Skeletal muscle cell (primary cell): Measurements from ENCODE around the gene IMMP1L.
"Not testable (repeated sequence)": the region's sequence is repeated elsewhere in the genome, so short reads cannot be mapped to it uniquely, and the experiment has no call there.

Experiments
- DNase-seq: peaks from one replicate; pipeline ENCODE4 v3.0.0-alpha.2; 2010; ENCODE audit warnings: low read depth
- H3K4me3 ChIP-seq: 2 replicates; pipeline ENCODE4 v1.5.1; 2011; ENCODE audit warnings: low read depth, mild to moderate bottlenecking, control low read depth, low read length, moderate library complexity

IMMP1L gene, protein sequence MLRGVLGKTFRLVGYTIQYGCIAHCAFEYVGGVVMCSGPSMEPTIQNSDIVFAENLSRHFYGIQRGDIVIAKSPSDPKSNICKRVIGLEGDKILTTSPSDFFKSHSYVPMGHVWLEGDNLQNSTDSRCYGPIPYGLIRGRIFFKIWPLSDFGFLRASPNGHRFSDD

GRCh38 chr11:31509429-31510345, at the start of gene IMMP1L, which contains the start of gene ELP4:
Gene IMMP1L, minus strand, starts transcription at chr11:31509622. Its CDS starts 46,346 bp downstream, at chr11:31463276.
Gene ELP4, plus strand, starts transcription at chr11:31509767. Its CDS starts 18 bp downstream, at chr11:31509785.
- DNase-seq: peak; percentile 77
- H3K4me3 ChIP-seq: peak within 1 kb of the TSS; percentile 95

DNA sequence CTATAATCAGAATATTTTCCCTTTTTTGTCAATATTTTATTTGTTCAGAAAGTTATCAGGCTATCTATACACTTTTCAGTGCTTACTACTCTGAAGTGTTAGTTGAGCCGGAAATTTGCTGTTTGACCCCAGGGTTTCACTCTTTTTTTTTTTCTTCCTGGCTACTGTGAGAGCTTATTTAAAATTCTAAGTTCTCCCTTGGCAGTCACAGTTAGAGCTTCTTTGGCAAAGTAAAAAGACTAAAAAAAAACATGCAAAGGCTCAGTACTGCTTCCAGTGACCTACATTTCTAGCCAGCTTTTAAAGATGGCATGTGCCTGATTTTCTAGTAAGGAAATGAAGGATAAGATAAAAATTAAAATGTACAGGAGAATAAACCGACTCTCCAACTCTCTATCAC, 48.6 kb upstream of the IMMP1L start:
- DNase-seq: no peak
- H3K4me3 ChIP-seq: no peak overlapping the region

GRCh38 chr11:31555938-31556337, 46.5 kb upstream of the IMMP1L start:
- no peak for DNase-seq
- H3K4me3 ChIP-seq: no peak overlapping the region

DNA sequence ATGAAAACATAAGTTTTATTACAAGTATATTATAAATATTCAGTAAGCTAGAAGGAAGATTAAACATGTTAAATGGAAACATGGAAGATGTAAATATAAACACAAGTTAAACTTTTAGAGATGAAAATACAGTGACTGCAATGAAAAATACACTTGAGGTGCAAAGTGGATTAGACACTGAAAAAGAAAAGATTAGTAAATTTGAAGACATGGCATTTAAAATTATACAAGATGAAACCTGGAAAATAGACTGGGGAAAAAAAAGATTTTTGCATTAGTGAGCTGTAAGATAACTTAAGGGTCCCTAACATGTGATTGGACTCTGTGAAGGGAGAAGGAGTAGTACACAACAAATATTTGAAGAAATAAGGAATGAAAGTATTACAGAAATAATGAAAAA, 33.4 kb upstream of the IMMP1L start:
- no peak overlapping the region for H3K4me3 ChIP-seq
- DNase-seq: no peak

DNA sequence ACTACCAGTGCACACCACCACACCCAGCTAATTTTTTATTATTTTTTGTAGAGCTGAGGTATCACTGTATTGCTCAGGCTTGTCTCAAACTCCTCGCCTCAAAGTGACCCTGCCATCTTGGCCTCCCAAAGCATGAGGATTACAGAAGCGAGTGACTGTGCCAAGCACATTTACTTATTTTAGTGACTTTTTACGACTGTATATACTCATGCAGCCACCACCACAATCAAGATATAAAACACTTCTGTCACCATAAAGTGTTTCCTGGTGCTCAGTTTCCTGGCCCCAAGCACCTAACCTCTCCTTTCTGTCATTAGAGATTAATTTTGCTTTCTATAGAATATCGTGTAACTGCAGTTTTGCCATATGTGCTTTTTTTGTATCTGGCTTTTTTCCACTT, 26.1 kb upstream of the IMMP1L start:
- DNase-seq: no peak
- H3K4me3 ChIP-seq: no peak overlapping the region

- DNase-seq: no peak
- H3K4me3 ChIP-seq: no peak overlapping the region
Observed at GRCh38 chr11:31531293-31531692, 21.9 kb upstream of the IMMP1L start.

GRCh38 chr11:31529701-31530100, 20.3 kb upstream of the IMMP1L start:
- no peak overlapping the region for H3K4me3 ChIP-seq
- no peak for DNase-seq

- no peak for DNase-seq
- no peak overlapping the region for H3K4me3 ChIP-seq
Observed at GRCh38 chr11:31529189-31529588, 19.8 kb upstream of the IMMP1L start.

DNA sequence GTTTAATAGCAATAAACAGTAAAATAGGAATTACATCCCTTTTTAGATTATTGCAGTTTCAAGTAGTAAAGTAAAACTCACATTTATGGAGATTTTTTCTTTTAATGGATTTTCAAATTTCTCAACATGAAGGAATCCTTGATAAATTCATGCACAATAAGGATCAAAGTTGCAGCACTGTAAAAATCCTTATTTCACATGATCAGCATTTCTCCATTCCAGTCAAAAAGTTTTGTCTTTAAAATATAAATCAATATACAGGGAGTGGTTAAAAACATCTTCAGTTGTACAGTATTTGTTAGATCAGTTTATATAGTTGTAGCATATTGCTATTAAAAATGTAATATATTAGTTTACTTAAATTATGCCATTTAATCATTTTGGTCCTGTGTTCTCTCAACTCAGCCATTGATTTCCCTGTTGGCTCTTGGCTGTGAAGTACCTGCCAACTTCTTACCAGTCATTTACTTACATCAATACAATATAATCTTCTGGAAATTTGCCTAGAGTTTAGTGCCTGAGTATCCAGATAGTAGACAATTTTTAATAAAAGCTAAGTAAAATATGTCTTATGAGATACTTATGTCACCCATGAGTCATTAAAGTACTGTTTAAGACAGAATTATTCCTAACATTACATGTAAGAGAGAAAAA, 12.2 kb upstream of the IMMP1L start:
- DNase-seq: no peak
- H3K4me3 ChIP-seq: no peak overlapping the region

- DNase-seq: no peak
Observed at GRCh38 chr11:31512117-31512516, 2.7 kb upstream of the IMMP1L start.

DNA sequence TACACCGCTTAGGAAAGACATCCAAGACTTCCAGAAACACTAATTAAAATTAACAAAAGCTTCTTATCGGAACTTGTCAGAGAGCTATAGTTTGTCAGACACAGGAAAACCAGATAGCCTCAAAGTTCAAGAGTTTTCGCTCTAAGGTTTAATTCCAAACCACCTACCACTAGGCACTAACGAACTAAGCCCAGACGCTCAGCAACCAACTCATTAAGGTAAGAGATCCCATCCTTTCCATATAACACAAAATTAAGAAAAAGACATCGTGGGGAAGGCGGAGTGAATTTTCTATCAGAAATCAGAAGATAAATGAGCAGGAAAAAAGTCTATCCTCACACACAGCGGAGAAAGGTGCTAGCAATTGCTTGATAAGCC, 382 bp downstream of the IMMP1L start:
- H3K4me3 ChIP-seq: peak overlapping the region; percentile 95
- DNase-seq: no peak

More at GRCh38 chr11:31512117-31512516, 2.7 kb upstream of the IMMP1L start:
- H3K4me3 ChIP-seq: no peak overlapping the region

DNA sequence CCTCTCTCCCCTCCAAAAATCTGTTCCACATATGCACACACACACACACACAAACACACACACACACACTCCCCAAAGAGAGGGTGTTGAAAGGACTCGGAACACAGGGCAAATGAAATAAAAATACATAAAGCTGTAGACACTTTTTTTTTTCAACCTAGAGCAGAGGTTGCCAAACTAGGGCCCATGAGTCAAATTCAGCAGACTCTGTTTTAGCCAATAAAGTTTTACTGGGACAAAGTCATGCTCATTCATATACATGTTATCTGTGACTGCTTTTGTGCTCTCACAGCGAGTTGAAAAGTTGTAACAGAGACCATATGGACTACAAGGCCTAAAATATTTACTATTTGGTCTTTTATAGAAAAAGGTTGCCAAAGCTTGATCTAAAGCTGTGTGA, 8.9 kb downstream of the IMMP1L start:
- H3K4me3 ChIP-seq: no peak overlapping the region
- no peak for DNase-seq

DNA sequence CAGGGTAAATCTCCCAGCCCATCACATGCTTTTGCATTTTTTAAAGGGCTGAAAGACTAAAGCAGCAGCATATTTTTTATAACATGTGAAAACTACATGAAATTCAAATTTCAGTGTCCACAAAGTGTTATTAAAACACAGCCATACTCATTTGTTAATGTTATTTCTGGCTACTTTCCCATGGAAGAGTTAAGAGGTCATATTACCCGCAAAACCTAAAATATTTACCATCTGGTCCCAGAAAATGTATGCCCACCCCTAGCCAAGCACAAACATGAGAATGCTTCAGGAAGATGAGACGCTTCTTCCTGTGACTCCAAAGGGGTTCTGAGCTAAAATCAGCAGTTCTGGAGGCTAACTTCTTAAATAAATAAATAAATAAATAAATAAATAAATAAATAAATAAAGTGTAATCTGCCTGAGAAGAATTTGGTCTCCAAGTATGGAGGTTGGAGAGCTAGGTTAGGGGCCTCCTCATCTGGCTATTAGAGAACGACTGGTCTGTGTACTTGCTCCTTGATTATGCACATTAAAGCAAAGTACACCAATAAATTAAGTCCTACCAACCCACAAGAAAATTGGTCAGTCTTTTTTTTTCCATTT, 9.7 kb downstream of the IMMP1L start:
- peak; percentile 37 for DNase-seq
- no peak overlapping the region for H3K4me3 ChIP-seq

DNA sequence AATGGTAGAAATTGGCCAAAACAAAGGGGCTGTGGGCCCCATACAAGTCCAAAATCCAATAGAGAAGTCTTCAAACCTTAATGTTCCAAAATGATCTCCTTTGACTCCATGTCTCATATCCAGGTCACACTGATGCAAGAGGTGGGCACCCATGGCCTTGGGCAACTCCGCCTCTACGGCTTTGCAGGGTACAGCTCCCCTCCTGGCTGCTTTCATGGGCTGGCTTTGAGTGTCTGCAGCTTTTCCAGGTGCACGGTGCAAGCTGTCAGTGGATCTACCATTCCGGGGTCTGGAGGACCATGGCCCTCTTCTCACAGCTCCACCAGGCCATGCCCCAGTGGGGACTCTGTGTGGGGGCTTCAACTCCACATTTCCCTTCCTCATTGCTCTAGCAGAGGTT, 15.7 kb downstream of the IMMP1L start:
- not testable (repeated sequence) for DNase-seq, H3K4me3 ChIP-seq

DNA sequence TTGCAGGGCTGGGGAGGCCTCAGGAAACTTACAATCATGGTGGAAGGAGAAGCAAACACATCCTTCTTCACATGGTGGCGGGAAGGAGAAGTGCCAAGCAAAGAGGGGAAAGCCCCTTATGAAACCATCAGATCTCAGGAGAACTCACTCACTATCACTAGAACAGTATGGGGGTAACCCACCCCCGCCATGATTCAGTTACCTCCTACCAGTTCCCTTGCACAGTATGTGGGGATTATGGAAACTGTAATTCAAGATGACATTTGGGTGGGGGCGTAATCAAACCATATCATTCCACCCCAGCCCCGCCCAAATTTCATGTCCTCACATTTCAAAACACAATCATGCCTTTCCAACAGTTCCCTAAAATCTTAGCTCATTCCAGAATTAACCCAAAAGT, 16.2 kb downstream of the IMMP1L start:
- H3K4me3 ChIP-seq: no peak overlapping the region
- DNase-seq: no peak

- no peak overlapping the region for H3K4me3 ChIP-seq
- peak; percentile 36 for DNase-seq
Observed at GRCh38 chr11:31492320-31492913, 17.0 kb downstream of the IMMP1L start.

DNA sequence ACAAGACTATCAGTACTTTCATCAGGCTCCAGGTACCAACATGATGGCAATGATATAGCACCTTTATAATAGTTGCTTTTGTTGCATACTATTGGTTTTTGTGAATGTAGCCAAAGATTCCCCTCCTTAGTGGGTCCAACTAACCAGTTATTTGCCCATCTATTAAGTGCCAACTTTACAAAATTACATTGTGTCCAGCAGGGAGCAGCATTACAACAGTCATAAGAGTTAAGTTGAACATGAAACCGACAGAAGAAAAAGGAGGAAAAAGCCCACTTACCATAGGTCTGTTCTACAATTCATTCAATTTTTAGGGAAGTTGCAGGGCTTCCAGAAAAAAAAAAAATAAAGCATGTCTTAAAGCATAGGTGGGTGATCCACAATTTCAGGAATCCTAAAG, 21.6 kb downstream of the IMMP1L start:
- no peak overlapping the region for H3K4me3 ChIP-seq
- peak; percentile 17 for DNase-seq

GRCh38 chr11:31484497-31484896, 24.9 kb downstream of the IMMP1L start:
- DNase-seq: no peak
- no peak overlapping the region for H3K4me3 ChIP-seq

DNA sequence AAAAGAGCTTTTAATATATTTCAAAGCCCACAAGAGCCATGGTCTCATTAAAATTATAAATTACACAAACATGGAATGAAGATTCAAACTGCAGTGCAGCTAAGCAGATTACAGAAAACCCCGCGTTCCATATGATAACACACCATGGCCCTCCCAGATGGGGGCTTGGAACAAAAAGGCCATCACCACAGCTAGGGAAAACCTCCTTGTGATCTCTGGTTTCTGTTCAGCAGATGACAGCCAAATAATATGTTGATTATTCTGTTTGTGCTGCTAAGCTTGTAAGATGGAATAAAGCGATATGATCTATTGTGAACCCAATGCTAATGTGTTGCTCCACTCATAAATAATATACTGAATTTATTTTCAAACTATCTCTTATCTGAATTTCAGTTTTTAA, 28.5 kb downstream of the IMMP1L start:
- no peak overlapping the region for H3K4me3 ChIP-seq
- DNase-seq: no peak

- DNase-seq: no peak
- no peak overlapping the region for H3K4me3 ChIP-seq
Observed at GRCh38 chr11:31479066-31479465, 30.4 kb downstream of the IMMP1L start.
